GM18526 (cell line): Measurements from ENCODE around the gene MSRB3.

Experiments used
- POLR2A ChIP-seq: IDR thresholded peaks from 3 replicates; pipeline ENCODE4 v1.6.1; 2011; ENCODE audit not compliant: insufficient read length; ENCODE audit errors: extremely low read depth

MSRB3 gene

GRCh38 chr12:65335021-65335714 is 56.7 kb downstream of the MSRB3 start:
- TF ChIP-seq POLR2A: no peak

GRCh38 chr12:65335981-65336380 is 57.5 kb downstream of the MSRB3 start:
- TF ChIP-seq POLR2A: no peak

- TF ChIP-seq POLR2A: no peak
These were observed 60.7 kb downstream of the MSRB3 start for GRCh38 chr12:65339161-65339560.

GRCh38 chr12:65343230-65343629 is 64.7 kb downstream of the MSRB3 start:
- no peak for TF ChIP-seq POLR2A

GRCh38 chr12:65343801-65344200 is 65.3 kb downstream of the MSRB3 start:
- no peak for TF ChIP-seq POLR2A

GRCh38 chr12:65355461-65355860 is 77.0 kb downstream of the MSRB3 start:
- TF ChIP-seq POLR2A: no peak

- TF ChIP-seq POLR2A: no peak
These were observed 84.0 kb downstream of the MSRB3 start for GRCh38 chr12:65362234-65363031.

- TF ChIP-seq POLR2A: no peak
These were observed 85.6 kb downstream of the MSRB3 start for GRCh38 chr12:65364046-65364445.

GRCh38 chr12:65367396-65367795 is 88.9 kb downstream of the MSRB3 start:
- TF ChIP-seq POLR2A: no peak

- no peak for TF ChIP-seq POLR2A
These were observed 89.6 kb downstream of the MSRB3 start for GRCh38 chr12:65368055-65368454.

GRCh38 chr12:65372574-65372973 is 94.1 kb downstream of the MSRB3 start:
- TF ChIP-seq POLR2A: no peak

- TF ChIP-seq POLR2A: no peak
These were observed 105.8 kb downstream of the MSRB3 start for GRCh38 chr12:65384240-65384639.

GRCh38 chr12:65387396-65387795 is 108.9 kb downstream of the MSRB3 start:
- no peak for TF ChIP-seq POLR2A

- no peak for TF ChIP-seq POLR2A
These were observed 111.0 kb downstream of the MSRB3 start for GRCh38 chr12:65389436-65389835.

GRCh38 chr12:65391711-65392110 is 113.2 kb downstream of the MSRB3 start:
- TF ChIP-seq POLR2A: no peak

GRCh38 chr12:65392491-65392890 is 114.0 kb downstream of the MSRB3 start:
- no peak for TF ChIP-seq POLR2A
